Activated CD4-positive, alpha-beta T cell treated with anti-CD3 and anti-CD28 coated beads for 36 hours (primary cell): Measurements from ENCODE around the gene NPC2. TPM values are rescaled to one million over a fixed set of nuclear protein-coding genes. Genes with fewer than 3 reads are reported as not detected.

Source experiments
- ATAC-seq: fragments of 200-7000 bp; cut with Tn5 transposase; one replicate; pipeline ENCODE4 v1.10.0; 2021; ENCODE audit warnings: mild to moderate bottlenecking, moderate library complexity
- CTCF ChIA-PET: fragments of 350-600 bp; sonication (Branson Sonifier 250); formaldehyde crosslinking; loops from one replicate; lab custom pipeline; 2021; ENCODE audit warnings: antibody characterized with exemption; lab: Charles Lee
- POLR2A ChIA-PET: fragments of 350-600 bp; sonication (Branson Sonifier 250); formaldehyde crosslinking; loops from one replicate; lab custom pipeline; 2021; ENCODE audit warnings: antibody characterized with exemption, inconsistent platforms; lab: Charles Lee
- DNase-seq: peaks from one replicate; pipeline ENCODE4 v3.0.0-alpha.2; 2020
- H3K27ac Mint-ChIP-seq: one replicate; pipeline ENCODE4 v1.8.0; 2021; ENCODE audit warnings: mixed read lengths
- H3K27me3 Mint-ChIP-seq: one replicate; pipeline ENCODE4 v1.8.0; 2021; ENCODE audit warnings: mixed read lengths
- H3K36me3 Mint-ChIP-seq: one replicate; pipeline ENCODE4 v1.8.0; 2021; ENCODE audit warnings: low read depth, mixed read lengths
- H3K4me1 Mint-ChIP-seq: one replicate; pipeline ENCODE4 v1.8.0; 2021; ENCODE audit warnings: mixed read lengths
- H3K4me3 Mint-ChIP-seq: one replicate; pipeline ENCODE4 v1.8.0; 2021; ENCODE audit warnings: mild to moderate bottlenecking, moderate library complexity, mixed read lengths
- H3K9me3 Mint-ChIP-seq: one replicate; pipeline ENCODE4 v1.8.0; 2021; ENCODE audit warnings: low read depth, mixed read lengths
- intact Hi-C, 2 experiments: fragments of 100-400 bp; cut with DNase I in 1 of 2; cut with micrococcal nuclease in 1 of 2; formaldehyde crosslinking; loops; one replicate each; pipeline versions ENCODE4 v1.14.2 to v1.15.1; 2022 to 2024; cut with DNase I, micrococcal nuclease
- total RNA-seq, 2 experiments: library from RNA; stranded (reverse); gene quantifications; one replicate each; pipeline ENCODE4 v1.2.3, GENCODE V29; 2021

NPC2 gene
- total RNA-seq, 2 experiments from 2014 or later: 27.3 to 56.9 TPM

DNA sequence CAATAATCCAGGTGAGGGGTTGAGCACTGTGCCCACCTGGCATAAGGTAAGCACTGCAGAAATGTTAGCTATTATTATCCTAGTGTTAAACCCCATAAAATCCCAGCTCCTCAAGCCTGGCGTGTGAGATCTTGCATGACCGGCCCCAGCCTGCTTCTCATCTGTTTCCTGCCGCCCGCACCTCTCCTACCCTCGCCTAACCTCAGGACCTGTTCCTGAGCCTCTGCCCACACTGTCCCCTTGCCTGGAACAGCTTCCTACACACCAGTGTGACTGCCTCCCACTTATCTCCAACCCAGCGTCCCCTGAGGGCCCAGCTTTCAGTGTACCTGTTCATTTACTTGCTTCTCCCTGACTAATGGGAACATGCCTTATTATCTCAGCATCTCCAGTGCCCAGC is 25.1 kb upstream of the NPC2 start:
- H3K4me1 Mint-ChIP-seq: peaks cover 7% of the 10 kb centered on the region
- peaks cover 8% of the 10 kb centered on the region for H3K27me3 Mint-ChIP-seq
- intact Hi-C loops: no loop called here
- DNase-seq: no peak
- no peak overlapping the region for H3K27ac Mint-ChIP-seq
- ChIA-PET POLR2A (interaction anchor here (0.5 kb wide), 1 partner anchor 101 kb away, joined by 3 read pairs; no protein-coding TSS in a partner anchor), CTCF (interaction anchor here (0.6 kb wide), 1 partner anchor 98 kb away, joined by 3 read pairs; no protein-coding TSS in a partner anchor)
- H3K36me3 Mint-ChIP-seq: no peaks in the 10 kb centered on the region
- no peak for ATAC-seq
- no peaks in the 10 kb centered on the region for H3K9me3 Mint-ChIP-seq
- H3K4me3 Mint-ChIP-seq: no peak overlapping the region

DNA sequence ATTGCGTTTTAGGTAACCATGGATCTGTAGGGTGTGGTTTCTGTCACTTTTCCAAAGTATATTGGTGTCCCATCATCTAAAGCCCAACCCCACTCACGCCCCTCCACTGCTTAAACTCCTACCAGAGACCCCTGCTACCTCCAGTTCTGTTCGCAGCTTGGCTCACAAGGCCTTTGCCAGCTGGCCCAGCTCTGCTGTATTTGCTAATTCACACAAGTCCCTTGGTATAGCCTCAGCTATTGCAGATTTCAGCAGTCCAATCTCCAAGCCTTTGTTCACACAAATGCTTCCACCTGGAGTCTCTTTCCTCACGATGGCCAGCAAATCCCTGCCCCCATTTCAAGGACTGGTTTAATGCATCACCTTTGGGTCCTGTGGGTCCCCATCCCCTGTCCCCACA is 24.6 kb upstream of the NPC2 start:
- ATAC-seq (no peak), DNase-seq (no peak)
- H3K9me3 Mint-ChIP-seq: no peaks in the 10 kb centered on the region
- H3K27me3 Mint-ChIP-seq: peaks cover 8% of the 10 kb centered on the region
- no peaks in the 10 kb centered on the region for H3K36me3 Mint-ChIP-seq
- peaks cover 7% of the 10 kb centered on the region for H3K4me1 Mint-ChIP-seq
- no peak overlapping the region for H3K4me3 Mint-ChIP-seq
- ChIA-PET CTCF (interaction anchor here (0.6 to 0.8 kb wide), 2 partner anchors 75 to 427 kb away, joined by 3 read pairs; no protein-coding TSS in a partner anchor), POLR2A (interaction anchor here (0.5 kb wide), 1 partner anchor 102 kb away, joined by 3 read pairs; no protein-coding TSS in a partner anchor)
- intact Hi-C loops: no loop called here
- no peak overlapping the region for H3K27ac Mint-ChIP-seq

DNA sequence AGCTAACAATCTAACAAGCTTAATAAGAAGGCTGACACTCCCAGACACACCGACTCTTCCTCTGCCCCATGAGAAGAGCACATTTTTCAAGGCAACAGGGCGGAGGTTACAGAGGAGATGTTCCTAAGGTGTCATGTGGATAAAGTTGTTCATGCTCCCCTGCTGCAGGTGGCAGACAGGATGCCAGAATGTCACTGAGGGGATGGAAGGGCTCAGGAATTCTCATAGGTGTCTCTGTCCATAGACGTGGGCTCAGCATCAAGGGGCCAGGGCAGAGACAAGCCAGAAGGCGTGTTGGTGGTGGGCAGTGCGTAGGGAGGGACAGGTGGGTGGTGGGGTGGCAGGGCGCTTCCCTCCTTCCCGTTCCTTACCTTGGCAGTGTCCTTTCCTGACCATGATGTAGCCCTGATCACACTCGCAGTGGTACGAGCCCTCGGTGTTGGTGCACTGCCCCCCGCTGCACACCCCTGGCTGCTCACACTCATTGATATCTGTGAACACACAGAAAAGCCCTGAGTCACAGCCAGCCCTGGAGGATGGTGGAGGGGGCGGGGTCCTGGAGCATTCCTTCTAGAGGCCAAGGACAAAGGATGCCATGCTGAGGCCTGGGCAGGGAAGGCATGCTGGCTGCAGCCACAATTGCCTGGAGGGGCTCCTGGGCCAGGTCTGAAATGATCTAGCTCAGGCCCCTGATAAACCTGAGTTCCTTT is 23.5 kb upstream of the NPC2 start:
- DNase-seq: no peak
- intact Hi-C loops: no loop called here
- Mint-ChIP-seq H3K9me3 (no peaks in the 10 kb centered on the region), H3K27me3 (peaks cover 8% of the 10 kb centered on the region), H3K4me1 (peaks cover 7% of the 10 kb centered on the region), H3K36me3 (no peaks in the 10 kb centered on the region), H3K27ac (no peak overlapping the region), H3K4me3 (no peak overlapping the region)
- CTCF ChIA-PET: no interaction called here
- POLR2A ChIA-PET: no interaction called here
- no peak for ATAC-seq

DNA sequence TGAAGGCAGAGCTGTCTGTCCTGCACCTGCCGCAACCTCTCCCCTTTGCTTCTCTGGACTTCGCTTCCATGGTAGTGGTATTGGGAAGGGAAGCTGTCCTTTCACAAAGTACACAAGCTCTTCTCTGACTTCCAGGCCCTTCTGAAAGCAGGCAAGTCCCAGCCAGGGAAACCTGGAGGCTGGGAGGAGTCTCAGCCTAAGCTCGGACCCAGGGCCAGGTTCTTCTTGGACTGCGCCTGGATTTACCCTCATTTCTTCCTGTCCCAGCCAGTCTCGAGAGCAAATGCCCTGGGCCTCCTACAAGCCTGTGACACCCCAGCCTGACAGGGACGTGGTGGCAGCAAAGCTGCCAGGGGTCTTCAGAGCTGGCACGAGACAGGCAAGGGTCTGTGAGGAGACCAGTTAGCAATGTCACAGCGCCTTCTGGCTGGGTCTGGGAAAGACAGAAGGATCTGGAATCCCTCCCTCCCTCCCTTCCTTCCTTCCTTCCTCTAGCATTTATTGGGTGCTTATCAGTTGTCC is 22.8 kb upstream of the NPC2 start:
- no peaks in the 10 kb centered on the region for H3K36me3 Mint-ChIP-seq
- intact Hi-C loops: no loop called here
- peaks cover 7% of the 10 kb centered on the region for H3K4me1 Mint-ChIP-seq
- CTCF ChIA-PET: no interaction called here
- no peak overlapping the region for H3K4me3 Mint-ChIP-seq
- H3K9me3 Mint-ChIP-seq: no peaks in the 10 kb centered on the region
- DNase-seq (no peak), ATAC-seq (no peak)
- no peak overlapping the region for H3K27ac Mint-ChIP-seq
- POLR2A ChIA-PET: no interaction called here
- H3K27me3 Mint-ChIP-seq: peaks cover 8% of the 10 kb centered on the region

DNA sequence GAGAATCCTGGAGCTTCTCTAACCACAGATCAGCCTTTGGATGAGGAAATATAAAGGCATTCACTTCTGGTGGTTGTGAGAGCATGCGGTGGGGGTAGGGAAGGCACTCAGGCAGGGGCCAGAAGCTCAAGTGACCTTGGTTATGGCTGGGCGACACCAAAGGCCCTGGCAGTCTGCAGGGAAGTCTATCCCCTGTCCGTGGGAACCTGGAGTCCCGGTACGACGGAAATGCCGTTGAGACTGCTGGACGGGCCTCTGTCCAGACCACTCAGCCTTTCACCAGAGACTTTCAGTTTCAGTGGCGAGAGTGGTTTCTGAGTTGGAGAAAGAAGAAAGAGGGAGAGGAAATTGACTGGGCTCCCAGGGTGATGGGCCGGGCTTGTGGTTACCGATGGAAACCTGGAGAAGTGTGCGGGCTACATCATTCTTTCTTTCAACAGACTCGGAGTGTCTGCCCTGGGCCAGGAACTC is 21.4 kb upstream of the NPC2 start:
- CTCF ChIA-PET: interaction anchor here (1.5 kb wide), 1 partner anchor 153 kb away, joined by 3 read pairs; no protein-coding TSS in a partner anchor
- POLR2A ChIA-PET: interaction anchor here (0.7 kb wide), 1 partner anchor 101 kb away, joined by 5 read pairs; no protein-coding TSS in a partner anchor
- H3K4me1 Mint-ChIP-seq: peaks cover 7% of the 10 kb centered on the region
- no peaks in the 10 kb centered on the region for H3K9me3 Mint-ChIP-seq
- H3K27ac Mint-ChIP-seq: no peak overlapping the region
- no peaks in the 10 kb centered on the region for H3K36me3 Mint-ChIP-seq
- H3K4me3 Mint-ChIP-seq: no peak overlapping the region
- DNase-seq (no peak), ATAC-seq (no peak)
- intact Hi-C loops: no loop called here
- H3K27me3 Mint-ChIP-seq: peaks cover 8% of the 10 kb centered on the region

DNA sequence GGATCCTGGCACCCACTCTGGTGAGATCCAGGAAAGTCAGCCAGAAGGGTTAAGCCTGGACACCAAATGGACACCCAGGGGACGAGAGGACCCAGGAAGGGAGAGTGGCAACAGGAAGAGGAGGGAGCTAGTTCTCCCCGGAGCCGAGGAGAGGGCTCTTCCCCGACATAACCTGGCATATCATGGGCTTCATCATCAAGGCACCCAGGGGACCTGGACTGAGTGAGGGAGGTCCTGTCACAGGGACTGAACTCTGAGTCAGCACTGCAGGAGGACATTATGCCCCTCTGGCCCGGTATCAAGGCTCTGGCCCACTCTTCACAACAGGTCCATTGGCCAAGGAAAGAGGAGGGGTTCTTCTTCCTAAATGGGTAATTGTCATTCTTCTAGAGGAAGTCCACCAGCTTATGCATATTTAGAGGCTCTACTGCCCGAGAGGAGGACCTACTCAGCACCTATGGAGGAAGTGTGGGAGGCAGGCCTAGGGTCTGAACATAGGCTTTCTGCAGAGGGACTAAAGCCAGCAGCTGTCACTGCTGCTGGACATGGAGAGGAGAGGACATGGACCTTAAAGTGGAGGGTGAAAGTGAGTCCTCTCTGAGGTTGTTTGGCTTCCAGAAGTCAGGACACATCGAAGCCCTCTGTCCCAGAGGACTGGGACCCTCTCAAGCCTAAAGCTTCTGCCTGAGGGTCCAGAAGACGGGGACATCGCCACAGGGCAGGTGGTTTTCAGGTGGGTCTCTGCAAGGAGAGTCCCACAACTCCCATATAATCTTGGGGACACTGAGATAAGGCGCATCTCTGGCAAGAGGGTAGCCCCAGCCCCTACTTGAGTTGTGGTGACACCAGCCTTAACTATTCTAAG is 19.1 kb upstream of the NPC2 start:
- CTCF ChIA-PET: interaction anchor here (0.8 kb wide), 1 partner anchor 14 kb away, joined by 3 read pairs; no protein-coding TSS in a partner anchor
- POLR2A ChIA-PET: no interaction called here
- Mint-ChIP-seq H3K4me1 (peaks cover 7% of the 10 kb centered on the region), H3K27ac (no peak overlapping the region), H3K36me3 (no peaks in the 10 kb centered on the region), H3K9me3 (no peaks in the 10 kb centered on the region), H3K27me3 (peaks cover 6% of the 10 kb centered on the region), H3K4me3 (no peak overlapping the region)
- ATAC-seq (no peak), DNase-seq (no peak)
- intact Hi-C loops: no loop called here

DNA sequence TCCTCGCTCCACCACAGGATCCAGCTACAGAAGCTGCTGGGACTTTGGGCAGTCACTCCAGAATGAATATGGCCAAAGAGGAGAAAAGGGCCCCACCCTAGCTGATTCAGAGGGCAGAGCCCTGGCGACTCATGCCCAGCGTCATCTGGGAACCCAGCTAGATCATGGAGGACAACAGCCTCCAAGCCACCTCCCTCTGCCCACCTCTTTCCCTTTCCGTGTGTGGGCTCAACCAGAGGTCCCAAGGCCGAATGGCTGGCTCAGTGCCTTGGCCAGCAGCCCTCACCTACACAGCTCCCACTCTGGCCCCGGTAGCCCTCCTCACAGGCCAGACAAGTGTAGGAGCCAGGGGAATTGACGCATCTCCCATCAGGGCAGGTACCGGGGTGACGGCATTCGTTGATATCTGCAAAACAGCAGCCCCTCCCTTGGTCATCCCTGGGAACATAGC is 17.9 kb upstream of the NPC2 start:
- Mint-ChIP-seq H3K27me3 (peaks cover 6% of the 10 kb centered on the region), H3K36me3 (no peaks in the 10 kb centered on the region), H3K4me3 (no peak overlapping the region), H3K27ac (no peak overlapping the region), H3K4me1 (peaks cover 7% of the 10 kb centered on the region), H3K9me3 (no peaks in the 10 kb centered on the region)
- CTCF ChIA-PET: no interaction called here
- DNase-seq (no peak), ATAC-seq (no peak)
- POLR2A ChIA-PET: interaction anchor here (0.6 kb wide), 1 partner anchor 215 kb away, joined by 3 read pairs; no protein-coding TSS in a partner anchor
- intact Hi-C loops: no loop called here

DNA sequence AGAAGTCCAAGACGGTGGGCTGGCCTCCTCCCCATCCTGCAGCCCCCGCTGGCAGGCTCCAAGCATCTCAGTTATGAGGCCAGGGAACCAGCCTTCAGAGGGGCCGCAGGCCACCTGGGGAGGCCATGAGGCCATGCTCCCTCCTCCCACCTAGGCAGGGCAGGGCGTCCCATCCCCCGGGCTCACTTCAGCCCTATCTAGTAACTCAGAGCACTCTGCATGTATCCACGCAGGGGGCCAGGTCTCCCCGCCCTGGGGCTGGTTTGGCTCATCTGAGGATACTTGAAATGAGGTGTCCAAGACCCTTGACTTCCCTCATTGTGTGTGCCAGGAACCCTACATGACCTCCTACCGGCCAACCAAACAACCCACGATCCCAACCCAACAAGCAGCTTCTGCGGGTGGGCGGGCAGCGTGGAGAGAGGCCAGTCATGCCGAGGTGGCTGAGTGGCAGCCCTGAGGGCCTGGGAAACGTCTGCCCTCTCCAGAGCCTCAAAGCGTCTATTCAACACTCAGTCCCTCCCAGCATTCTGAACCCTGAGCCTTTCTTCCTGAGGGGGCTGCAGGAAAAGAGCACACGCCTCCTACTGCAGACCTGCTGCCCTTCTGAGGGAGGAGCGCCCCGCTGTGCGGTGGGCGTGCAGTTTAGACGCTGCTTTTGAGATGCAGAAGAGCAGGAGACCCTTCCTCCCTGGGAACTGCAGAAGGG is 17.3 kb upstream of the NPC2 start:
- no peak for ATAC-seq
- intact Hi-C loops: no loop called here
- POLR2A ChIA-PET: interaction anchor here (0.6 kb wide), 1 partner anchor 214 kb away, joined by 3 read pairs; no protein-coding TSS in a partner anchor
- Mint-ChIP-seq H3K4me1 (peaks cover 7% of the 10 kb centered on the region), H3K27me3 (peaks cover 4% of the 10 kb centered on the region), H3K36me3 (no peaks in the 10 kb centered on the region), H3K4me3 (no peak overlapping the region), H3K9me3 (no peaks in the 10 kb centered on the region), H3K27ac (no peak overlapping the region)
- CTCF ChIA-PET: no interaction called here
- no peak for DNase-seq

DNA sequence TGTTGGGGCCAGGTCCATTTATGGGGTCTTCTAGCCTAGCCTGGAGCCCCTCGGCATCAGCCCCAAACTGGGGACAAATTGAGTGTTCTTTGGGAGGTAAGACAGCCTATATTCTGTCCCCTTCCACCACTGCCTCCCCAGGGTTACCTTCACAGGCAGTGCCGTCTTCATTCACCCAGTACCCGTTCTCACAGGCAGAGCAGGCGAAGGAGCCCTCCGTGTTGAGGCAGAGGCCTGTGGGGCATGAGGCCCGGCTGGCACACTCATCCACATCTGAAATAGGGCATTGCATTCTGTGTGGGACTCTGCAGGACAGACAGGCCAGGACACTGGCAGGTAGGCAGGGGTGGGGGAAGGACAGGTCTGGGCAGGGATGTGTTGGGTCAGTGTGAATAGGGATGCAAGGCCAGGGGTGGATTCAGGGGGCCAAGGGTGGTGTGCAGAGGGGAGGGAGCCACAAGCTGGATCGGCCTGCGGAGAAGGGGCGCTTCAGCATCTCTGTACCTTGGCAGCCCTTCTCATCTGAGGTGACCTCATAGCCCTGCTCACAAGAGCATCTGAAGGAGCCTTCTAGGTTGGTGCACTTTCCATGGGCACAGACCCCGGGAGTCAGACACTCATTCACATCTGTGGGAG is 16.6 kb upstream of the NPC2 start:
- H3K4me1 Mint-ChIP-seq: peaks cover 5% of the 10 kb centered on the region
- ATAC-seq (no peak), DNase-seq (no peak)
- no peaks in the 10 kb centered on the region for H3K9me3 Mint-ChIP-seq
- no peak overlapping the region for H3K27ac Mint-ChIP-seq
- no peaks in the 10 kb centered on the region for H3K36me3 Mint-ChIP-seq
- no peak overlapping the region for H3K4me3 Mint-ChIP-seq
- ChIA-PET CTCF (no interaction called here), POLR2A (no interaction called here)
- intact Hi-C loops: no loop called here
- H3K27me3 Mint-ChIP-seq: peaks cover 2% of the 10 kb centered on the region

DNA sequence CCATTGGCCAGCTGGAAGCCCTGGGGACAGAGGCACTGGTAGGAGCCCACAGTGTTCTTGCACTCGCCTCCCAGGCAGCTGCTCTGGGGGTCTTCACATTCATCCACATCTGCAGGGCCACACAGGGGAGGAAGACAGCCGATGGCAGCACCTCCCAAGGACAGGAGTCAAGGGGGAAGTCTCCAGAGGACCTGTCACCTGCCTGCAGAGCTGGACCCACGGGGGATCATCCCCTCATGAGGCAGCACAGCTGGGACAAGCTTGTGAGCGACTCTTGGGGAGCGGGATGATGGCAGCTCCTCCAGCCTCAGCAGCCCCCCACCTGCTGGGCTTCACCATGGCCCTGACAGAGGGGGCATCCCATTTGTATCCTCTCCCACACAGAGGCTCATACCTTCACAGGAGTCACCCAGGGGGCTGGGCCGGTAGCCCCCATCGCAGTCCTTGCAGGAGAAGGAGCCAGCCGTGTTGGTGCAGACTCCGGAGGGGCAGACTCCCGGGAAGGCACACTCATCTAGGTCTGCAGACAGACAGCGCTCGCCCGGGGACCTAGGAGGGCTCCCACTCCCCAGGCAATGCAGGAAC is 15.8 kb upstream of the NPC2 start:
- ChIA-PET CTCF (no interaction called here), POLR2A (no interaction called here)
- no peak for DNase-seq
- Mint-ChIP-seq H3K9me3 (no peaks in the 10 kb centered on the region), H3K4me1 (no peaks in the 10 kb centered on the region), H3K36me3 (no peaks in the 10 kb centered on the region), H3K27me3 (no peaks in the 10 kb centered on the region), H3K4me3 (no peak overlapping the region), H3K27ac (no peak overlapping the region)
- intact Hi-C loops: no loop called here
- ATAC-seq: no peak
